ENCODE results near the gene ZNF638.
"Not testable (repeated sequence)": the region's sequence is repeated elsewhere in the genome, so short reads cannot be mapped to it uniquely, and the experiment has no call there.

Gene ZNF638

GRCh38 chr2:71331581-71332434 lies at the start of gene ZNF638:
TSS of gene ZNF638 (plus strand) at chr2:71331782. CDS start at chr2:71348955, 17,173 bp downstream.
- DNase-seq, result peak; percentile 93

DNA sequence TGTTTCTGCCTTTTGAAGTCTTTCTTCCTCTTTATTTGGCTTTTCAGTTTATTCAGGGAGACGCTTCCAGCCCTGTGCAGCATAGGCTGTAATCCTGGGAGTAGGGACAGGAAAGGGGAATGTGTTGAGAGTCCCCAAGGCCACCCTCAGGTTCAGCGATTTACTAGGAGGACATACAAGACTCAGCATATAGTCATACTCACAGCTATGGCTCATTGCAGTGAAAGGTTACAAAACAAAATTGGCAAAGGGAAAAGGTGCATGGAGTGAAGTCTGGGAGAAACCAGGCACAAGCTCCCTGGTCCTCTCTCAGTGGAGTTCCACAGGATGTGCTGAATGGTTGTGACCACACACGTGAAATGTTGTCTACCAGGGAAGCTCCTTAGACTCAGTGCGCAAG lies 49.6 kb upstream of the ZNF638 start:
- DNase-seq, result no peak

GRCh38 chr2:71282493-71282892 lies 49.1 kb upstream of the ZNF638 start:
- no peak for DNase-seq

GRCh38 chr2:71283131-71283530 lies 48.5 kb upstream of the ZNF638 start:
- no peak for DNase-seq

DNA sequence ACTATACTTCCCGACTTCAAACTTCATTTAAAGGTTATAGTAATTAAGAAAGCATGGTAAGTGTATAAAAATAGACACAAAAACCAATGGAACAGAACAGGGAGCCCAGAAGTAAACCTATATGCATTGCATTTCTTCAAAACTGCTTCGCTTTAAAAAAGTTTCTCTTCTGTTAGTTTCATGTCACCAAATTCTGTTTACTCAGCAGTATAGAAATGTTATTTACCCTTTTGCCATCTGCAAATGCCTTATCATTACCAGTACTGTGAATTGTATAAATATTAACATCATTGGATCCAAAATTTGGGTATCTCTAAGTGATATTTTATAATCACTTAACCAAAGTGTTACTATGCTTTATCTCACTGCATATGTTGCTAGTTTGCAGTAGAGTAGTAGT lies 45.9 kb upstream of the ZNF638 start:
- DNase-seq, result no peak

GRCh38 chr2:71291398-71291797 lies 40.2 kb upstream of the ZNF638 start:
- no peak for DNase-seq

DNA sequence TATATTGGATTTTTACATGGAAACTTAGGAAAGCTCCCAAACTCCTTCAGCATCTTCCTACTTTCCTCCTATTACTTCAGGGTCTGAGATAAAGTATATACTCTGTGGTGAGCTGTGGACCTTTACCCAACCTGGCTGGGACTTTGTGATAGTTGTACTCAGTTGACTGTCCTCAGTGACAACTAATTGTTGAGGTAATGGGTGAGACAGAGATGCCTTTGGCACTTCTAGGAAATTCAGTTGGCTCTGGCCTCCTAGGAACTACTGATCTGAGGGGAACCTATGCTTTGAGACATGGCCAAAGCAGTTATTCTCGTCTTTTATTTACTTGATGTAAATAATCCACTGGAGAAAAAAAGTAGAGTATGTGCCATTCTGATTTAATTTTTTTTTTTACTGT lies 39.4 kb upstream of the ZNF638 start:
- DNase-seq, result no peak

- DNase-seq, result no peak
These were observed 32.7 kb upstream of the ZNF638 start for GRCh38 chr2:71298914-71299313.

DNA sequence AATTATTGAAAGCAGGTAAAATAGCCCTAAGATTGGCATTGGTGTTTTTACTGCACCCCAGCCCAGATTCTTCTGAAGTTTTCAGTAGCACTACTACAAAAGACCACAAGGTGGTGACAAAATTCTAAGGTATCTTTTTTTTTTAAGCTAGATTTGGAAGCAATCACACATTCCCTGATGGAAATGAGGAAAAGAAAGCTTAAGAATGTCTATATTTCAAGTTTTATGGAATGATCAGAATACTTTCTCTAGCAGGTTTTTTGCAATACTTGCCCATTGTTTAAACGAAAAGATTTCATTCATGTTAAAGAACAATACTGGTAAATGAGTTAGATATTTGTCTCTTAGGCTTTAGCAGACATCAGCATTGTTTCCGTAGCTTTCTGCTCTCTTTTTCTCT lies 32.1 kb upstream of the ZNF638 start:
- no peak for DNase-seq

GRCh38 chr2:71303849-71304248 lies 27.7 kb upstream of the ZNF638 start:
- DNase-seq, result no peak

DNA sequence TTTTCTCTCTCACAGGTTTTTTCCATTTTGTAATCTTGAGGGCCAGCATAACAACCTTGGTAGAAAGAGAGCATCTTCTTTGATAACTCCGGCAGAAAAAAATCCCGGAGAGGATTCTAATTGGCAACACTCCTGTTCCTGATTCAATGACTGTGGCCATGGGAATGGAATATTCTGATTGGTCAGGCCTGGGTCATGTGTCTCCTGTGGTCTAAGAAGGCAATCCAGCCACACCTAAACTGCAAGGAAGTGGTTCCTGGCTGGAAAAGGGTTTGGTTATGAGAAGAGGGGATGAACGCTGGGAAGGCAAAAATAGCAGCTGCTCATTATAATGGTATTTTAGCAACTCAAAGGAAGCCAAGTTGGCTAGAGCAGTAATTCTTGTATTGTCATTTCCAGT lies 24.8 kb upstream of the ZNF638 start:
- no peak for DNase-seq

DNA sequence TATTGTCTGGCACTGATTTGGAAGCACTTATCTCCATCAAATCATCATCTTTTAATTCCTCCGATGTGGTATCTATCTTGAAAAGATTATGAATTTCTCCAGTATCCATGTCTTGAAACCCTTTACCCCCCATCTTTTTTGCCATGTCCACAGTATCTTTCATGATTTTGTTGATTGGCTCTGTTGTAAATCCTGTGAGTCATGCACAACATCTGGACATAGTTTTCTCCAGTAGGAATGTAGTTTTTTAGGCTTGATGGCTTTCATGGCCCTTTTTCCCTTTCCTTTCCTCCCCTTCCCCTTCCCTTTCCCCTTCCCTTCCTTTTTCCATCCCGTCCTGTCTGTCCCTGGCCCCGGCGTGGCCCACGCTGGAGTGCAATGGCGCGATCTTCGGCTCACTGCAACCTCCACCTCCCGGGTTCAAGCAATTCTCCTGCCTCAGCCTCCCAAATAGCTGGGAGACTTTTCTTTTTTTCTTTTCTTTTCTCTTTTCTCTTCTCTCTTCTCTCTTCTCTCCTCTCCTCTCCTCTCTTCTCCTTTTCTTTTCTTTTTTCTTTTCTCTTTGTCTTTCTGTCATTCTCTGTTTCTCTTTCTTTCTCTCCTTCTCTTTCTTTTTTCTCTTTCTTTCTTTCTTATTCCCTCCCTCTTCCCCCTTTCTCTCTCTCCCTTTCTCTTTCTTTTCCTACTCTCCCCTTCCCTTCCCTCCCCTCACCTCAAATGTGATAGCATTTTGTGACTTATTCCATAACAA lies 18.4 kb upstream of the ZNF638 start:
- no peak for DNase-seq

GRCh38 chr2:71317060-71317459 lies 14.5 kb upstream of the ZNF638 start:
- no peak for DNase-seq

DNA sequence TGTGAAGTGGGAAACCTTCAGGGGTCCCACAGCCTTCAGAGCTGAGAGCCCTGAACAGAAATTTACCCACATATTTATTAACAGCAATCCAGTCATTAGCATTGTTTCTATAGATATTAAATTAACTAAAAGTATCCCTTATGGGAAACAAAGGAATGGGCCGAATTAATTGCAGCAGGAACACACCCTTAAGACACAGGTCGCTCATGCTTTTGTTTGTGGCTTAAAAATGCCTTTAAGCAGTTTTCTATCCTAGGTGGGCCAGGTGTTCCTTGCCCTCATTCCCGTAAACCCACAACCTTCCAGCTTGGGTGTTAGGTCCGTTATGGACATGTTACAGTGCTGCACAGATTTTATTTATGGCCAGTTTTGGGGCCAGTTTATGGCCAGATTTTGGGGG lies 13.7 kb upstream of the ZNF638 start:
- not testable (repeated sequence) for DNase-seq

DNA sequence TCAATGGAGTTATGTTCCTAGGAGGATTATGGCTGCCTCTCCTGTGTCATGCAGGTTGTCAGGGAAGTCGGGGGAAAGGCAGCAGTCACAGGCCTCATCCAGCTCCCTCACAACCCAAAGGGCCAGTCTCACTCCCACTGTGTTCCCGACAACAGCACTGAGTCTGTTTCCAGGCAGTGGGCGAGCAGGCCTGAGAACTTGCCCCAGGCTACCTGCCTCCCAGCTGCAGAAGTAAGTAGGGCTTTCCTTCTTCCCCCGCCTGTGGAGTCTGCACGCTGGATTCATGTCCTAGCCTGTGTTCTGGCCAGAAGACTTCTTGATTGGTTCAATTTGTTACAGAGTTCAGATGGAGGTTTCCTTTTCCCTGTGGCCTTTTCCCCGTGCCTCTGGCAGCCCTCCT lies 8.2 kb upstream of the ZNF638 start:
- no peak for DNase-seq

DNA sequence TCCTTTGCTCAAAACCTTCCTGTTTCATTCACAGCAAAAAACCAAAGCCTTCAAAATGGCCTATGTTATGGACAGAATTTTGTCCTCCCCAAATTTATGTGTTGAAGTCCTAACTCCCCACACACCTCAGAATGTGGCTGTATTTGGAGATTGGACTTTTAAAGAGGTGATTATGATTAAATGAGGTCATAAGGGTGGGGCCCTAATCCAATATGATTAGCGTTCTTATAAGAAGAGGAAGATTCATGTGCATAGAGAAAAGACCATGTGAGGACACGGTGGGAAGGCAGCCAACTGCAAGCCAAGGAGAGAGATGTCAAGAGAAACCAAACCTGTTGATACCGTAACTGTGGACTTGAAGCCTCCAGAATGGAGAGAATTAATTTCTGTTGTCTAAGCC lies 4.6 kb upstream of the ZNF638 start:
- no peak for DNase-seq

GRCh38 chr2:71327916-71328315 lies 3.7 kb upstream of the ZNF638 start:
- DNase-seq, result no peak

GRCh38 chr2:71330155-71330554 lies 1.4 kb upstream of the ZNF638 start:
- no peak for DNase-seq

- no peak for DNase-seq
These were observed 824 bp upstream of the ZNF638 start for GRCh38 chr2:71330585-71331330.

GRCh38 chr2:71331331-71331580 lies 326 bp upstream of the ZNF638 start:
- DNase-seq, result not testable (repeated sequence)

- no peak for DNase-seq
These were observed 834 bp downstream of the ZNF638 start for GRCh38 chr2:71332435-71332796.

DNA sequence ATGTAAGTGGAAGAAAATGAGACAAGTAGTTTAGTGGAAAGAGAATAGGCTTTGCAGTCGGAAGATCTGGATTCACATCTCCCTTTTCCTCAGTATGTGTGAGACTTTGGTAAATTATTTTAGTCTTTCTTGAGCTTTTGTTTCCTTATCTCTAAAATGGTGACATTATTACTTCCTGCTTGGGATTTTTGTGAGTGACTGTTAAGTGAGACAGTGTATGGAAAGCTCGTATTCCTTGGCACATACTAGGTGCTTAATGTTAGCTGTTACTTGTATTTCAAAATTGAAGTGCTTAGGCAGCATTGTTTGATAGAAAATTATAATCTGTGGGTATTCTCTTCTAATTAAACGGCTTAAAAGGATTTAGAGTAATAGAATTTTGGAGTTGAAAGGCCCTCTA lies 2.0 kb downstream of the ZNF638 start:
- DNase-seq, result no peak

DNA sequence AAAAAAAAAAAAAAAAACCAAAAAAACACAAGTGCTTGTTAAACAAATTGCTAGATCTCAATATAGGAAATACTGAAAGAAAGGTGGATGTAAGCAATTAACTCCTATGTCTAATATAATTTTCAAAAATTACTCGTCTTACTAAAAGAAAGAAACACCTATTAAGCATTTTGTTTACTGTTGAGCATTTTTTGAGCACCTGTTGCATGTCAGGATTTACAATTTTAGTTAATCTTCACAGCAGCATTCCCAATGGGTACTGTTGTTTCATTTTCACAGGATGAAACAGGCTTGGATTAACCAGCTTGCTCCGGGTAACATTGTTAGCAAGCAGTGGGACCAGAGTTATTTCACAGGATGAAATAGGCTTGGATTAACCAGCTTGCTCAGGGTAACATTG lies 4.8 kb downstream of the ZNF638 start:
- DNase-seq, result no peak

- no peak for DNase-seq
These were observed 5.2 kb downstream of the ZNF638 start for GRCh38 chr2:71336802-71337201.

All from stimulated activated CD4-positive, alpha-beta T cell treated with anti-CD3 and anti-CD28 coated beads, Interleukin-4, amount 100 ng/mL, for 24 hours (primary cell).